GM19397 (cell line): Measurements from ENCODE around the gene DCC.

Experiments
- ATAC-seq: cut with Tn5 transposase; IDR thresholded peaks from one replicate; pipeline ENCODE4 v1.9.1; 2021; ENCODE audit warnings: mild to moderate bottlenecking, moderate library complexity; ENCODE audit not compliant: unreplicated experiment

The DCC gene

DNA sequence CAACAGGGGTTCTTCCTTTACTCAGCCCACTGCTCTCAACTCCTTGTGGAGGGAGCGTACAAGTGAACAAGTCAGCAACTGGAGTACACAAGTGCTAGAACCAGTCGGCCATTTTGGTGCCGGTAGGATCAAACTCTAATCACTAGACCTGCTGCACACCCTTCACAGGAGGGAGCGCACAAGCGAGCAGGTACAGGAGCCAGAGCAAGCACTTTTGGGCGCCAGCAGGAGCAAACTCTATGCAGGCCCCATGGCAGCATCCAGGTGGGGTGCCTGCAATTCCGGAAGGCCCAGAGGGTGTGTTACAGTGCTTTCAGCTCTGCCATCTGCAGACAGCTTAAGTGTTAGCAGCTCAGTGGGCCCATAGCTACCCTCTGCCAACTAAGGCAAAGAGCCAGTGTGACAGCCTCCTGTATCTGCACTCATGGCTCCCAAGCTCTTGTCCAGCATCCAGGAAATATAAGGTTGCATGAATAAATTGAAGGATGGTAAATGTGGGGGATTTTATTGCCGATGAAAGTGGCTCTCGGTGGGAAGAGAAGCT, 426.1 kb downstream of the DCC start:
- ATAC-seq = no peak

- ATAC-seq = no peak
These were observed 441.1 kb downstream of the DCC start for GRCh38 chr18:52781113-52781512.

- no peak for ATAC-seq
These were observed 451.3 kb downstream of the DCC start for GRCh38 chr18:52791321-52791720.

- ATAC-seq = no peak
These were observed 472.8 kb downstream of the DCC start for GRCh38 chr18:52812834-52813233.

- ATAC-seq = no peak
These were observed 473.8 kb downstream of the DCC start for GRCh38 chr18:52813635-52814416.

GRCh38 chr18:52815651-52816050, 475.7 kb downstream of the DCC start:
- no peak for ATAC-seq

GRCh38 chr18:52816121-52816520, 476.1 kb downstream of the DCC start:
- ATAC-seq = no peak

GRCh38 chr18:52822160-52822559, 482.2 kb downstream of the DCC start:
- no peak for ATAC-seq

DNA sequence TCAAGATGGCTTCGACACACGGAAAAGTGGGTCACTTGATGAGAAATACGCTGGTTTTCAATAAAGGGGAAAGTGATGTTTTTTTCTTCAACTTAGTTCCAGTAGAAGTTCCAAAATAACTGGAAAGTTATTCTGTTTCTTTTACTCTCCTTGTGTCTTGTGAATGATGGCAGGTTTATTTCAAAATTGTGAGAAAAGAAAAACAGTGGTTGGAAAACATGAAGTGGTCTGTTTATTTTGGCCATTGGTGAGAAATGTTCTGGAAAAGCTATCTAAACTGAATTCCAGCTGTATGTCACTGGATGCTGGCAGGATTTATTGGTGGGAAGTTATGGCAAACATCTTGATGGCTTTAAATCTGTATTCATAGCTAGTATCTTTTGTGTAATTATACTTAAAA, 484.1 kb downstream of the DCC start:
- no peak for ATAC-seq

DNA sequence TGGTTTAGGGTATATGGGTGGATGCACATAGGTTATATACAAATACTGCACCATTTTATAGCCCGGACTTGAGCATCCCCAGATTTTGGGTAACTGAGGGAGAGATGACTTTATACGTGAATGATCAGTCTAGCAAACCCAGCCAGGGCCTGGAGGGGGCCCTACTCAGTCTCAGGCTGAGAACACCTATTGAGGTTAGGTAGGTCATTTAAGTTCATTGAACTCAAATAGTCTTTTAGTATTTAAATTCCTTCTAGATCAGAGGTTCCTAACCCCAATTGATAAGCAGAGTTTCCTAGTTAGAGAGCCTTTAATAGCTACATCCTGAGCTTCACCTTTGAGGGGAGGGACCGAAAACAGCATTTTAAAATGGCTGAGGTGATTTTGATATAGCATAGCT, 487.0 kb downstream of the DCC start:
- ATAC-seq = no peak

DNA sequence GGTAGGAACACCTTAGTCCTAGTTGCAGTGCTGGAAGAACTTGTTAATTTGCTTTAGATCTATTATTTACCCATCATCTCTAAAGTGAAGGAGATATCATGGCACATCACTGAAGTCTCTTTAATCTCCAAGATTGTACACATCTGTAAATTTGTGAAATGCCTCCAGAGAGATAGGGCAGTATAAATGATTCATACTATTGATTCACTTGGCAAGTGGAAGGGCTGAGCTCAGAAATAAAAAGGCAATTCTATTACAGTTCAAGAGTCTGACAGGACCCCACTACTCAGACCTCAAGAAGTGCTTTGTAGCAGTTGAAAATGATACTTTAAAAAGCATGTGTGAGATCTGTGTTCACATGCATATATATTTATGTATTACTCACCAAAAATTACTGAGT, 489.3 kb downstream of the DCC start:
- ATAC-seq = no peak

DNA sequence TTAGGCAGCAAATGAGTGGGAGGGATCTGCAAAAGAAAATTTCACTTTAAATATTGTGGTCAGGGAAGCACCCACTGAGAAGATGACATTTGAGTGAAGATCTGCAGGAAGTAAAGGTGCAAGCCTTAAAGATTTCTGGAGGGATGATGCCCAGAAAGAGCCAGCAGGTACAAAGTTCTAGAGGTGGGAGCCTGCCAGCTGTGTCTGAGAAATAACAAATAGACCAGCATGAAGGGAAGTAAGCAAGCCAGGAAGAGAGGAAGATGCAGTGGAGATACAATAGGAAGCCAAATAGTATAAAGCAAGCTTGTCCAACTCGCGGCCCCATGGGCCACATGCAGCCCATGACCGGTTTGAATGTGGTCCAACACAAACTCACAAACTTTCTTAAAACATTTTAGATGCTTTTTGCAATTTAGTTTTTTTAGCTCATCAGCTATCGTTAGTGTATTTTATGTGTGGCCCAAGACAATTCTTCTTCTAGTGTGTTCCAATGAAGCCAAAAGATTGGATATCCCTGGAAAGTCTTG, 489.9 kb downstream of the DCC start:
- no peak for ATAC-seq

DNA sequence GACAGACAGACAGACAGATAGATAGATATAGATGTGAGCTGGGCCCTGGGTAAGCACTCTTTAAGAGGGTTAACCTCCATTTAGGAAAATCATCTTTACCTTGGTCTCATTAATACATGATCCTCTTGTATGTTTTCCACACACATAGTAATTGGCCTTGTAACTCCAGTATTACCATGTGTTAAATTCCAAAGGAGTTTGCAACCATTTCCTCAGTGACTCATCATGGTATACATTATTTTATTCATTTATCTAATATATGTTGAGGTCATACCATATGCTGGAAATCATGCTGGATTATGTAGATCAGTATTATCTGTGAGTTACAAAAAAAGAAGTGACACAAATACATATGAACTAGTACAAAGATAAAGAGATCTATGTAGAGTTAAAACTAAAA, 504.3 kb downstream of the DCC start:
- no peak for ATAC-seq

- ATAC-seq = no peak
These were observed 505.0 kb downstream of the DCC start for GRCh38 chr18:52845036-52845435.

- no peak for ATAC-seq
These were observed 510.1 kb downstream of the DCC start for GRCh38 chr18:52850031-52850560.

- no peak for ATAC-seq
These were observed 521.6 kb downstream of the DCC start for GRCh38 chr18:52861558-52861957.

- no peak for ATAC-seq
These were observed 529.4 kb downstream of the DCC start for GRCh38 chr18:52869349-52869923.

- ATAC-seq = no peak
These were observed 530.2 kb downstream of the DCC start for GRCh38 chr18:52869942-52870907.

- no peak for ATAC-seq
These were observed 534.8 kb downstream of the DCC start for GRCh38 chr18:52874774-52875173.

DNA sequence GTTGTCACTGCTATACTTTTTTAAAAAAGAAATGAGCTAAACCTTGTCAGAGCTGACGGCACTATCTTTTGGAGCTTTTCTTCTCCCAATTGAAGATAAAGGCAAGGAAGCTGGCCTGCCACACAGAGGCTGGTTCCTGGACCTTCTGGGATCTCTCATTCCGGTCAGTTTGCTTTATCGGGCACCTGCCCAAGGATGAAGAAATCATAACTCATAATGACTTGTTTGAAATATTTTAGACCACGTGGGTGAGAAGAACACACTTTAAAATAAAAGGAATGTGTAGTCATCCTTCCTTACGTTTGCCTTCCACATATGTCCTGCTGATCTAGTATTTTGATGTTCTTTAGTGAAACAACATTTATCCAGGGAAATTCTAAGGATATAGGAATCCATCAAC, 535.7 kb downstream of the DCC start:
- ATAC-seq = no peak

DNA sequence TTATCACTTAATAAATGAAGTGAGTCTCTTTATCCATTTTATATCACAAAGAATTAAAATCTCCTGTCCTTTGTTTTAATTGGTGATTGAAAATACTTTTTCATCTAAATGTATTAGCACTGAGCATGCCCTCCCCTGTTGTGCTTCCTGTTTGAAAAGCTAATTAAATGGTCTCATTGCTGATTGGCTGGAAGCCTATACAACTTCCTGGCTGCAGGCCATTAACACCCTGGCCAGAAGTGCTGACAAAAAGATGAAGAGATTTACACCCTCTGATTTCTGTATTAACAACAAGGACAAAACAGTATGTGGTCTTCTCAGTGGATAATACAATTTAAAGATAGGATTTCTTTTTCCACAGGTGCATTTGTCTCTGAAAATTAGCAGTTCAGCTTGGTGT, 548.0 kb downstream of the DCC start:
- no peak for ATAC-seq
